H9 (cell line): Measurements from ENCODE around the gene PTMA. TPM values are rescaled to one million over a fixed set of nuclear protein-coding genes. Genes with fewer than 3 reads are reported as not detected.

Experiments
- DNase-seq: peaks from one replicate; pipeline ENCODE4 v3.0.0-alpha.2; 2017
- H2AFZ ChIP-seq: one replicate; pipeline ENCODE4 v1.6.1; 2013; ENCODE audit warnings: mild to moderate bottlenecking, low read length, control low read depth, moderate library complexity
- H2AK5ac ChIP-seq: 2 replicates; pipeline ENCODE4 v1.6.1; 2013; ENCODE audit warnings: low read length, control low read depth, mixed read lengths; ENCODE audit not compliant: insufficient read length
- H2BK120ac ChIP-seq: one replicate; pipeline ENCODE4 v1.6.1; 2013; ENCODE audit warnings: low read depth, mild to moderate bottlenecking, low read length, control low read depth, inconsistent platforms; ENCODE audit not compliant: poor library complexity, severe bottlenecking
- H2BK12ac ChIP-seq: 2 replicates; pipeline ENCODE4 v1.6.1; 2013; ENCODE audit warnings: low read length, control low read depth, mixed read lengths, low read depth; ENCODE audit not compliant: insufficient read length
- H2BK15ac ChIP-seq: 2 replicates; pipeline ENCODE4 v1.6.1; 2013; ENCODE audit warnings: low read depth, low read length, control low read depth
- H2BK20ac ChIP-seq: one replicate; pipeline ENCODE4 v1.6.1; 2013; ENCODE audit warnings: low read depth, mild to moderate bottlenecking, low read length, control low read depth, inconsistent platforms; ENCODE audit not compliant: poor library complexity, severe bottlenecking
- H2BK5ac ChIP-seq: 2 replicates; pipeline ENCODE4 v1.6.1; 2013; ENCODE audit warnings: low read length, control low read depth, mixed read lengths; ENCODE audit not compliant: insufficient read length
- H3K14ac ChIP-seq: 2 replicates; pipeline ENCODE4 v1.6.1; 2013; ENCODE audit warnings: low read length, control low read depth; ENCODE audit not compliant: insufficient read depth
- H3K18ac ChIP-seq: 2 replicates; pipeline ENCODE4 v1.6.1; 2013; ENCODE audit warnings: low read depth, mild to moderate bottlenecking, mixed read lengths, low read length, control low read depth; ENCODE audit not compliant: insufficient read length
- H3K23ac ChIP-seq: 2 replicates; pipeline ENCODE4 v1.6.1; 2013; ENCODE audit warnings: low read length, control low read depth, mixed read lengths, low read depth; ENCODE audit not compliant: insufficient read length
- H3K23me2 ChIP-seq: 2 replicates; pipeline ENCODE4 v1.6.1; 2013; ENCODE audit warnings: low read depth, mild to moderate bottlenecking, mixed read lengths, low read length, control low read depth; ENCODE audit not compliant: insufficient read length, poor library complexity, severe bottlenecking
- H3K27ac ChIP-seq: 2 replicates; pipeline ENCODE4 v1.5.1; 2013; ENCODE audit warnings: low read length, control low read depth, mixed read lengths, low read depth; ENCODE audit not compliant: insufficient read length
- H3K27me3 ChIP-seq: 2 replicates; pipeline ENCODE4 v1.6.1; 2013; ENCODE audit warnings: low read length, control low read depth, inconsistent platforms; ENCODE audit not compliant: insufficient read depth
- H3K4ac ChIP-seq: 2 replicates; pipeline ENCODE4 v1.6.1; 2013; ENCODE audit warnings: low read depth, mild to moderate bottlenecking, control low read depth, inconsistent platforms, low read length, moderate library complexity
- H3K4me1 ChIP-seq: 2 replicates; pipeline ENCODE4 v1.6.1; 2013; ENCODE audit warnings: low read length, control low read depth, inconsistent platforms; ENCODE audit not compliant: insufficient read depth
- H3K4me2 ChIP-seq: 2 replicates; pipeline ENCODE4 v1.6.1; 2013; ENCODE audit warnings: low read length, control low read depth, mixed read lengths; ENCODE audit not compliant: insufficient read length, insufficient read depth
- H3K56ac ChIP-seq: 2 replicates; pipeline ENCODE4 v1.6.1; 2013; ENCODE audit warnings: low read depth, mild to moderate bottlenecking, mixed read lengths, low read length, control low read depth; ENCODE audit not compliant: insufficient read length
- H3K79me1 ChIP-seq: 2 replicates; pipeline ENCODE4 v1.6.1; 2013; ENCODE audit warnings: low read depth, mild to moderate bottlenecking, moderate library complexity, low read length, control low read depth, inconsistent platforms; ENCODE audit not compliant: insufficient read depth, poor library complexity, severe bottlenecking
- H3K79me2 ChIP-seq: 2 replicates; pipeline ENCODE4 v1.6.1; 2013; ENCODE audit warnings: low read length, control low read depth, inconsistent platforms; ENCODE audit not compliant: insufficient read depth
- H3K9ac ChIP-seq: 2 replicates; pipeline ENCODE4 v1.6.1; 2013; ENCODE audit warnings: low read length, control low read depth, mixed read lengths; ENCODE audit not compliant: insufficient read length; ENCODE audit errors: extremely low read depth
- H3K9me3 ChIP-seq: one replicate; pipeline ENCODE4 v1.6.1; 2013; ENCODE audit warnings: low read depth, low read length, inconsistent platforms; ENCODE audit not compliant: control insufficient read depth
- H3T11ph ChIP-seq: one replicate; pipeline ENCODE4 v1.6.1; 2013; ENCODE audit warnings: mild to moderate bottlenecking, low read length, control low read depth, inconsistent platforms
- H4K20me1 ChIP-seq: one replicate; pipeline ENCODE4 v1.6.1; 2013; ENCODE audit not compliant: control insufficient read depth, insufficient read length, insufficient read depth
- H4K5ac ChIP-seq: 2 replicates; pipeline ENCODE4 v1.6.1; 2013; ENCODE audit warnings: low read depth, mild to moderate bottlenecking, mixed read lengths, low read length, control low read depth; ENCODE audit not compliant: insufficient read length
- H4K8ac ChIP-seq: replicated peaks from 2 replicates; pipeline ENCODE4 v1.6.1; 2013; ENCODE audit warnings: low read length, control low read depth, mixed read lengths, low read depth; ENCODE audit not compliant: insufficient read length
- H4K91ac ChIP-seq: 2 replicates; pipeline ENCODE4 v1.6.1; 2013; ENCODE audit warnings: low read depth, mild to moderate bottlenecking, moderate library complexity, mixed read lengths, low read length, control low read depth; ENCODE audit not compliant: insufficient read length
- H3K27ac Mint-ChIP-seq, 3 experiments: 2 replicates in 2 of 3; 3 replicates in 1 of 3; pipeline ENCODE4 v1.8.0; 2020 to 2021; ENCODE audit warnings: mixed read lengths in 3 of 3, mild to moderate bottlenecking in 1 of 3, moderate library complexity in 1 of 3
- H3K27me3 Mint-ChIP-seq: 2 replicates; pipeline ENCODE4 v1.8.0; 2021; ENCODE audit warnings: low read depth, mild to moderate bottlenecking, moderate library complexity, mixed read lengths
- H3K36me3 Mint-ChIP-seq, 3 experiments: 2 replicates in 2 of 3; 3 replicates in 1 of 3; pipeline ENCODE4 v1.8.0; 2020 to 2021; ENCODE audit warnings: low read depth in 3 of 3, mixed read lengths in 3 of 3; ENCODE audit not compliant: insufficient read depth in 1 of 3
- H3K4me1 Mint-ChIP-seq, 2 experiments: 2 replicates each; pipeline ENCODE4 v1.8.0; 2020; ENCODE audit warnings: mixed read lengths in 2 of 2
- H3K4me3 Mint-ChIP-seq, 2 experiments: 2 replicates in 1 of 2; 3 replicates in 1 of 2; pipeline ENCODE4 v1.8.0; 2020 to 2021; ENCODE audit warnings: mild to moderate bottlenecking in 2 of 2, mixed read lengths in 2 of 2, moderate library complexity in 1 of 2
- H3K9me3 Mint-ChIP-seq, 2 experiments: 2 replicates in 1 of 2; 3 replicates in 1 of 2; pipeline ENCODE4 v1.8.0; 2020; ENCODE audit warnings: mild to moderate bottlenecking in 2 of 2, mixed read lengths in 2 of 2, moderate library complexity in 1 of 2
- CTCF ChIP-seq: fragments of 200-600 bp; sonication (generic); conservative IDR thresholded peaks from 3 replicates; pipeline ENCODE4 v1.8.0; 2021; ENCODE audit warnings: antibody characterized with exemption, mild to moderate bottlenecking
- WGBS: extraction: QIAGEN DNeasy Blood & Tissue Kit; methylation state at CpG from one replicate; pipeline ENCODE4 v1.1.7; 2013; ENCODE audit warnings: missing lambda C conversion rate, low lambda C conversion rate, mixed read lengths; ENCODE audit not compliant: insufficient read length; ENCODE audit errors: extremely low coverage; 5-methylcytosine and 5-hydroxymethylcytosine counted together
- total RNA-seq: library from RNA; stranded (reverse); gene quantifications from 2 replicates; pipeline ENCODE4 v1.2.1, GENCODE V29; 2021

The PTMA gene
- total RNA-seq, 1 experiment from 2014 or later: 1,963 TPM

- H4K20me1 ChIP-seq: no peaks in the 10 kb centered on the region
- no peak overlapping the region for H3K23ac ChIP-seq
- Mint-ChIP-seq H3K27ac (peak overlapping the region in 2 of 3 experiments; percentile 89 to 94; a peak in 5 of 7 replicates), H3K27me3 (peaks cover 12% of the 10 kb centered on the region), H3K4me1 (peaks cover 39 to 43% of the 10 kb centered on the region in 2 experiments), H3K36me3 (peaks cover 24 to 41% (median 32%) of the 10 kb centered on the region in 3 experiments), H3K9me3 (peaks cover 0 to 3% of the 10 kb centered on the region in 2 experiments; a peak in 3 of 5 replicates), H3K4me3 (peak overlapping the region in 1 of 2 experiments; percentile 54; a peak in 2 of 5 replicates)
- H3K27ac ChIP-seq: no peak overlapping the region
- no peak overlapping the region for H3K14ac ChIP-seq
- no peak overlapping the region for H3K56ac ChIP-seq
- no peak overlapping the region for H4K91ac ChIP-seq
- no peak; the same call in 2 of the 3 replicates for TF ChIP-seq CTCF
- H2BK20ac ChIP-seq: no peak overlapping the region
- no peak overlapping the region for H3K4ac ChIP-seq
- peaks cover 7% of the 10 kb centered on the region for H3K23me2 ChIP-seq
- H3K9me3 ChIP-seq: no peaks in the 10 kb centered on the region
- H2AFZ ChIP-seq: no peak overlapping the region
- no peak overlapping the region for H2AK5ac ChIP-seq
- no peaks in the 10 kb centered on the region for H3K4me1 ChIP-seq
- H2BK5ac ChIP-seq: no peak overlapping the region
- no peak overlapping the region for H2BK12ac ChIP-seq
- no peak overlapping the region for H4K5ac ChIP-seq
- H4K8ac ChIP-seq: no peak overlapping the region
- H3K79me1 ChIP-seq: no peaks in the 10 kb centered on the region
- no peak overlapping the region for H3K9ac ChIP-seq
- H3K4me2 ChIP-seq: no peak overlapping the region
- H2BK15ac ChIP-seq: no peak overlapping the region
- H3K79me2 ChIP-seq: peaks cover 21% of the 10 kb centered on the region; the same call in 1 of the 2 replicates
- no CpG with 5 or more reads among the region's 5 CpGs for WGBS
- no peak overlapping the region for H2BK120ac ChIP-seq
- DNase-seq: no peak
- H3K18ac ChIP-seq: no peak overlapping the region
- no peak overlapping the region for H3T11ph ChIP-seq
- H3K27me3 ChIP-seq: no peaks in the 10 kb centered on the region
Observed at GRCh38 chr2:231715499-231715837, 7.1 kb downstream of the PTMA start.
